Activated T-helper 1 cell treated with Interleukin-2 at 50 U/mL for 16 hours (primary cell): ENCODE results near the gene ANKRD27.
"Not testable (repeated sequence)": the region's sequence is repeated elsewhere in the genome, so short reads cannot be mapped to it uniquely, and the experiment has no call there.

Source experiments
- DNase-seq: peaks from one replicate; pipeline ENCODE4 v3.0.0-alpha.2; 2020; ENCODE audit warnings: low read depth

ANKRD27 gene

DNA sequence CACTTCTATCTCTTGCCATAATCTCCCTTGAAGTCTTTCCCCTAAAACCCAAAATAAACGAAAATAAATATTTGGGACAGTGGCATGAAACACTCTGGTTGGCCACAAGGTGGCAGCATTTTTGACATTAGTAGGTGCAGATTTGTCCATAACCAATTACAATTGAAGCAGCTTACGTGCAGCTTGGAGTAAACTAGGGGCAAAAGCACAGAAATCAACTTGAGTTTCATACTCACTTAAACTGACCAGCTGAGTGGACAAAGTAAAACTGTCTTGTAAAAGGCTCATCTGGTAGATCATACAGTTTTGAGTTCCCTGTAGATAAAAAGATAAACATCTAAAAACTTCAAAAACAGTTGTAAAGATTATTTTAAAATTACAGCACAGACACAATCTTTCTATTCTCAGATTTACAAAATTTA lies 75.2 kb downstream of the ANKRD27 start:
- no peak for DNase-seq

DNA sequence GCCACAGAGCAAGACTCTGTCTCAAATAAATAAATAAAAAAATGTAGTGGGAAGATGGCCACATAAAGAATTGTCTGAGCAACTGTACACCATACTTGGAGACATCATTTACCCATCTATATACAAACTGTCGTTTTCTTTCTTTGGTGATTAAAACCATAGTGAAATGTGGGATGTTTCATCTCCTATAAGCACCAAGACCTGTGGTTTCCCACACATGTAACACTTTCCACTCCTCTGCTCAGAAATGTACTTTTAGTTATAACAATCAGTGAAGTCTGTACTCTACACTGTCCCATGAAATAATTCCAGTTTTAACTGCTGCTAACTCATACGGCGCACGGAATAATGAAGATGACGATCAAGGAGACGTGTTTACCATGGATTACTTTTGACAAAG lies 75.7 kb downstream of the ANKRD27 start:
- no peak for DNase-seq

DNA sequence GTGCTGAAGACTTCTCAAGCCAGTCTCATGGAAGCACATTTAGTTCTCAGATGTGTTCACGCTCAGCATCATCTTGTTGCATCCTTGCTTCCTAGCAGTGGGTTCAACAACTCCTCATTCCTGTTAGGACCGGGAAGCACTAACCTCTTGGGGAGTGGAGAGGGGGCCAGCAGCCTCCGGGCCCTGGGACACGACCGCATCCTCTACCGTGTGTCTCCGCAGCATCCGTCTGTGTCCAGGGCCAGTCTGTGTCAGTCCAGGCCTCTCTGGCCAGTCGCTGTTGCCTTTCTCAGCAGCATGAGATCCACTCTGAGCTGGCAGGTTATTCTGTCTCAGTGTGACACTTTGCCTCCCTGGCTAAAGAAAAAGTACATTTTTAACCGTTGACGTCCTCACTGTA lies 77.0 kb downstream of the ANKRD27 start:
- no peak for DNase-seq

DNA sequence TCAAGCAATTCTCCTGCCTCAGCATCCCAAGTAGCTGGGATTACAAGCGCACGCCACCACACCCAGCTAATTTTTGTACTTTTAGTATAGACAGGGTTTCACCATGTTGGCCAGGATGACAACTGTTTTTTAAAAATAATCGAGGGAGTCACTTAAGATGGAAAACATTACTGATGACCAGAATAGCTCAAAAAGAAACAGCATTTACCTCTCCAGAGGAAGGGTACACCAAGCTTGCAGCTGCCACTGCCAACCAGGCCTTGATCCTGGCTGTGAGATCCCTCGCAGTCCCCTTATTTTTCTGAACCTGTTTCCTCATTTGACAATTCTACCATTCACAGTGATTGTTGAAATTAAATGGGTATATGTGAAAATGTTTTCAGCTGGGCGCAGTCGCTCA lies 79.5 kb downstream of the ANKRD27 start:
- no peak for DNase-seq

DNA sequence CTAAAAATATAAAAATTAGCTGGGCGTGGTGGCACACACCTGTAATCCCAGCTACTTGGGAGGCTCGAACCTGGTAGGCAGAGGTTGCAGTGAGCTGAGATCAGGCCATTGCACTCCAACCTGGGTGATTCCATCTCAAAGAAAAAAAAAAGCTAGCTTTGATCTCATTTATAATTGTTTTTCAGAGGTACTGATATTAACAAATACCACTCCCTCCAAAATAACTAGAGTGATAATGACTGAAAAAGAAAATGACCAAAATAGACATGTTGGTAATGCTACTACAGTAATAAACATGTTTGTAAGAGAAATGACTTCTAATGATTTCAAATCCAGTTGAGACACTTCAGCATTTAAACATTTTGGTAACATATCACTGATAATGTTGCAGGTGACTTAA lies 81.0 kb downstream of the ANKRD27 start:
- DNase-seq, result no peak

DNA sequence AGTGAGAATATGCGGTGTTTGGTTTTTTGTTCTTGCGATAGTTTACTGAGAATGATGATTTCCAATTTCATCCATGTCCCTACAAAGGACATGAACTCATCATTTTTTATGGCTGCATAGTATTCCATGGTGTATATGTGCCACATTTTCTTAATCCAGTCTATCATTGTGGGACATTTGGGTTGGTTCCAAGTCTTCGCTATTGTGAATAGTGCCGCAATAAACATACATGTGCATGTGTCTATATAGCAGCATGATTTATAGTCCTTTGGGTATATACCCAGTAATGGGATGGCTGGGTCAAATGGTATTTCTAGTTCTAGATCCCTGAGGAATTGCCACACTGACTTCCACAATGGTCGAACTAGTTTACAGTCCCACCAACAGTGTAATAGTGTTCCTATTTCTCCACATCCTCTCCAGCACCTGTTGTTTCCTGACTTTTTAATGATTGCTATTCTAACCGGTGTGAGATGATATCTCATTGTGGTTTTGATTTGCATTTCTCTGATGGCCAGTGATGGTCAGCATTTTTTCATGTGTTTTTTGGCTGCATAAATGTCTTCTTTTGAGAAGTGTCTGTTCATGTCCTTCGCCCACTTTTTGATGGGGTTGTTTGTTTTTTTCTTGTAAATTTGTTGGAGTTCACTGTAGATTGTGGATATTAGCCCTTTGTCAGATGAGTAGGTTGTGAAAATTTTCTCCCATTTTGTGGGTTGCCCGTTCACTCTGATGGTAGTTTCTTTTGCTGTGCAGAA lies 87.1 kb downstream of the ANKRD27 start:
- not testable (repeated sequence) for DNase-seq

DNA sequence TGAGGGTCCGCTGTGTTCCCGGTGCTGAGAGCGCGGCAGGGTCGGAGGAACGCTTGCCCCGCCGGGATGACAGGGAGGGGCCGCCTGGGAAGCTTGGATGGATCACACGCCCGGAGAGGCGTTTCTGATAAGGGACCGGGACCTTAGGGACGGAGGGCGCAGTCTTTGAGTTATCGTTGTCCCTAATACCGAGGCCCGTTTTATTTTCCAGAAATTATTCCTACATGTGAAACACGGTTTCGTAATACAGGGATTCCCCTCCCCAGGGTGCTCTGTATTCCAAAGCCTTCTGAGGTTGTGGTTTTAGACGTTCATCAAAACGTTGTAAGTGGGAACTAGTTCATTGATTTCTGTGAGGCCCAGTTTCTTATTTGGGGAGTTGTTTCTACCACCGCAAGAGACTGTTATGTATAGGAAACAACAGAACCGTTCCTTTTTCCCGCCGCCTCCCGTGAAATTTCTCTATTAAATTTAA lies 93.2 kb downstream of the ANKRD27 start:
- DNase-seq, result no peak

DNA sequence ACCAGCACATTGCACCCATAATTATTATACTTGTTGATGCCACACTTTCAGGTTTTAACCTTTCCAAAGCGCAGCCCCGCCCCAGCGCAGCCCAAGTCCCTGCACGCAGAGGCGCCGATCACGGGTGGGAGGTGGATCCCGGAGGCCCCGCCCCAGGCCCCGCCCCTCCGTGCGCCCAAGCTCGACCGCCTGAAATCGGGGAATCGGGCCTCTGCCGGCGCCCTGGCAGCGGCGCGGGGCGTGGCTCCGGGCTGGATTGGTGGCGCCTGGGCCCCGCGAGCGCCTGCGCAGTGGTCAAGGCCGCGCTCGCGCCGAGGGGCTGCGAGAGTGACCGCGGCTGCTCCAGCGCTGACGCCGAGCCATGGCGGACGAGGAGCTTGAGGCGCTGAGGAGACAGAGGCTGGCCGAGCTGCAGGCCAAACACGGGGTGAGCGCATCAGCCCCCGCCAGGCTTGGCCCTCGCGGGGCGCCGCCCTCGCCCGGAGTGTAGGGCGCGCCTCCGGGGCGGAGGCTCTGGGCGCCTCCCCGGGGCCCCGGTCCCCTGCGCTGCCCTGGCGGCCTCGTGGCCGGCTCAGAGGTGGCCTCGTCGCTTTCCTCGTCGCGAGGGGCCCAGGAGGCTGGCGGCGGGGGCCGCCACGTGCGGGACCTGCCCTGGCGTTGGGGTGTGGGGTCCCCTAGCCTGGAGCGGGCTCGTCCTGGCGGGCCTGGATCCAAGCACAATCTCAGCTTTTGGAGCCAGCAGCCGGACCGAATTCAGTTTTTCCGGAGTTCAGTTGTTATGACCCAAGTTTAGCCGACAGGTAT lies 93.9 kb downstream of the ANKRD27 start, which contains the start of gene PDCD5:
TSS of gene PDCD5 (plus strand) at position 290 of the 804 bp plus-strand sequence. CDS start at position 362, 72 bp downstream.
- peak; percentile 97 for DNase-seq

DNA sequence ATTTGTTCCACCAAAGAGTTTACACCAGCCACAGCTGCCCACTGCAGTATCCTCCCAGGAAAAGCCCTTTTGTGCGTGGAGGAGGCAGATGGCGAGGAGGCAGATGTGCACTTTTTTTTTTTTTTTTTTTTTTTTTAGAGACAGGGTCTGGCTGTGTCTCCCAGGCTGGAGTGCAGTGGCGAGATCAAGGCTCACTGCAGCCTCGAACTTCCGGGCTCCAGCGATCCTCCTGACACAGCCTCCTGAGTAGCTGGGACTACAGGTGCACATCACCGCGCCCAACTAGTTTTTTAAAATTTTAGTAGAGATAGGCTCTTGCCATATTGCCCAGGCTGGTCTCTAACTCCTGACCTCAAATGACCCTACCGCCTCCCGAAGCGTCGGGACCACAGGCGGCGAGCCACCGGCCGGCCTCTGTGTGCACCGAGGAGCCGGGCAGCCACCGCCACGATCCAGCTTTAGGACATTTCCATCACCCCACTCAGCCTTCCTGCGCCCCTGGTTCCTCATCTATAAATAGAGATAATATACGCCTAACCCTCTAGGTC lies 94.6 kb downstream of the ANKRD27 start:
- no peak for DNase-seq

DNA sequence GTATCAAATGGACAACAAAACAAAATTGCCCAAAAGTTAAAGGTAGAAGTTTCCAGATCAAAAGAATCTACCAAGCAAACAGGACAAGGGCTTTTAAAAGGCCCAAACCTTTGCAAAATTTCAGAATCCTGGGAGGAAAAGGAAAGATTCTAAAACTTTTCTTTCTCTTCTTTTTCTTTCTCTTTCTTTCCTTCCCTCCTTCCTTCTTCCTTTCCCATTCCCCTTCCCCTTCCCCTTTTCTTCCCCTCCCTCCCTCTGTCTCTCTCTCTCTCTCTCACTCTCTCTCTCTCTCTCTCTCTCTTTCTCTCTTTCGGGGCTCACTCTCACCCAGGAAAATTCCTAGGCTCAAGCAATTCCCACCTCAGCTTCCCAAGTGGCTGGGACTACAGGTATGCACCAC lies 98.2 kb downstream of the ANKRD27 start:
- no peak for DNase-seq

DNA sequence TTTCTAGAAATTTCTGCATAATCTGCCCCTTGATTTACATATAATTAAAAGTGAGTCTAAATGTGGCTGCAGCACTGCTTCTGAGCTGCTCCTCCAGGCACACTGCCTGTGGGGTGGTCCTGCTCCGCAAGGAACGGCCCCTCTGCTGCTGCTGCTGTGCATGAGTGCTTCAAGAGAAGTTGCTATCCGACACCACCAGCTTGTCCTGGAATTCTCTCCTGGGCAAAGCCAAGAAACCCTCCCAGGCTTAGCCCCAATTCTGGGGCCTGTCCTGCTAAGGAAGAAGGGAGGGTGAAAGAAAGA lies 101.5 kb downstream of the ANKRD27 start:
- DNase-seq, result no peak

DNA sequence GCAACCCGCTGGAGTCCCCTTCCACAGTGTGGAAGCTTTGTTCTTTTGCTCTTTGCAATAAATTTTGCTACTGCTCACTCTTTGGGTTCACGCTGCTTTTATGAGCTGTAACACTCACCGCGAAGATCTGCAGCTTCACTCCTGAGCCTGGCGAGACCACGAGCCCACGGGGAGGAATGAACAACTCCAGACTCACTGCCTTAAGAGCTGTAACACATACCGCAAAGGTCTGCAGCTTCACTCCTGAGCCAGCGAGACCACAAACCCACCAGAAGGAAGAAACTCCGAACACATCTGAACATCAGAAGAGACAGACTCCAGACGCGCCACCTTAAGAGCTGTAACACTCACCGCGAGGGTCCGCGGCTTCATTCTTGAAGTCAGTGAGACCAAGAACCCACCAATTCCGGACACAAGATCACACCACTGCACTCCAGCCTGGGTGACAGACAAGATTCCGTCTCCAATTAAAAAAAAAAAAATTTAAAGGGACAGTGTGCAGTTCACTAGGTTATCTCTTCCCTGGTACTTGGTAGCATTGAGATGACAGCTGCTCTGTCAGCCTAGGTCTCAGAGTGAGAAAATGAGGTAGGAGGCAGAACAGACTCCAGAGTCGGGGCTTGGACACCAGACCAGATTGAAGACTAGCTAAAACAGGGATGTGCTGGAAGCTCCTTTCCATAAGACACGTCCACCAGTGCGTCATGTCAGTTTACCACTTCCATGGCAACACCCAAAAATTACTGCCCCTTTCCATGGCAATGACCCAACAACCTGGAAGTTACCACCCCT lies 102.1 kb downstream of the ANKRD27 start:
- not testable (repeated sequence) for DNase-seq

DNA sequence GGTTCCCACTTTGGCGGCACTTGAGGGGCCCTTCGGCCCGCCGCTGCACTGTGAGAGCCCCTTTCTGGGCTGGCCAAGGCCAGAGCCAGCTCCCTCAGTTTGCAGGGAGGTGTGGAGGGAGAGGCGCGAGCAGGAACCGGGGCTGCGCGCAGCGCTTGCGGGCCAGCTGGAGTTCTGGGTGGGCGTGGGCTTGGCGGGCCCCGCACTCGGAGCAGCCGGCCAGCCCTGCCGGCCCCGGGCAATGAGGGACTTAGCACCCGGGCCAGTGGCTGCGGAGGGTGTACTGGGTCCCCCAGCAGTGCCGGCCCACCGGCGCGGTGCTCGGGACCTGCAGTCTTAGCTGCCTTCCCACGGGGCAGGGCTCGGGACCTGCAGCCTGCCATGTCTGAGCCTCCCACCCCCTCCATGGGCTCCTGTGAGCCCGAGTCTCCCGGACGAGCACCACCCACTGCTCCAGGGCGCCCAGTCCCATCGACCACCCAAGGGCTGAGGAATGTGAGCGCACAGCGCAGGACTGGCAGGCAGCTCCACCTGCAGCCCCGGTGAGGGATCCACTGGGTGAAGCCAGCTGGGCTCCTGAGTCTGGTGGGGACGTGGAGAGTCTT lies 103.4 kb downstream of the ANKRD27 start:
- not testable (repeated sequence) for DNase-seq

DNA sequence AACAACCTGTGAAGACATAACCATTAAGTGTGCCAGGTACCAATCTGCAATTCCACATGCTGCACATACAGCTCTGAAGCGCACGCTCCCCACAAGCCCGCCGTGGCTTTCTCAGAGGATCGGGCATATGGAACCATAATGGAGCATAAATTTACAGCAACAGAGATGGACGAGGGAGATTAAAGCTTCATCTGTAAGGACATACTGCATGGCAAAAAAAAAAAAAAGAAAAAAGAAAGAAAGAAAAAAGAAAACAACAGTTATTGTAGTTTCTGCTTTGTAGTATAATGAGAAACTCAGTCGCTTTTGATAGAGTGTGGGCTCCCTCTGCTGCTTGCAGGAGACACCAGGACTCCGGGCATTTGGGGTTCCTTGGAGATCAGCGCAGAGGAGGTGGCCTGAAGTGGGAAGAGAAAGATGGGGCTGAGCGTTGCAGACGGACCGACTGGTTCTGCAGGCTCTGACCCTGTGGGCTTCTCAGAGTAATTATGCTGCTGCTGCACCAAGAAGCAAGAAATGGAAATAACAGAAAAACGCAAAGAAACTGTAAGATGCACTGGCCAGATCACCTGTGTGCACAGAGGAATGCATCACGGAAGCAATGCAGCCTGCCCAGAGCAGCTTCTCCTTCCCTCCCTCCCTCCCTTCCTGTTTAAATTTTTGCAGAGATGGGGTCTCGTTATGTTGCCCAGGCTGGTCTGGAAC lies 104.7 kb downstream of the ANKRD27 start:
- peak; percentile 13 for DNase-seq

DNA sequence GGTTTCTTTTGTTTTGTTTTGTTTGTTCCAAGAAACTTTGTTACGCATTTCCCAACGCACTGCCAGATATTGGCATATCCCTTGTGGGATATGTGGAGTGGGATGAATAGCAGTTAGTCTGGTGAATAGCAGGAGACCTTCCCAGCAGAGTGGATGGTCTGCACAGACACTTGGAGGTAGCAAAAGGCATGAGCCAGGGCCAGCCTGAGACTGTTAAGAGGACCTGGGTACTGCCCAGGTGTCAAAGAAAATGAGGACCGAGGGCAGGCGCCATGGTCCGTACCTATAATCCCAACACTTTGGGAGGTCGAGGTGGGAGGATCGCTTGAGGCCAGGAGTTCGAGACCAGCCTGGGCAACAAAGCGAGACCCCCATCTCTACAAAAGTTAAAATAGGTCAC lies 107.5 kb downstream of the ANKRD27 start:
- no peak for DNase-seq

DNA sequence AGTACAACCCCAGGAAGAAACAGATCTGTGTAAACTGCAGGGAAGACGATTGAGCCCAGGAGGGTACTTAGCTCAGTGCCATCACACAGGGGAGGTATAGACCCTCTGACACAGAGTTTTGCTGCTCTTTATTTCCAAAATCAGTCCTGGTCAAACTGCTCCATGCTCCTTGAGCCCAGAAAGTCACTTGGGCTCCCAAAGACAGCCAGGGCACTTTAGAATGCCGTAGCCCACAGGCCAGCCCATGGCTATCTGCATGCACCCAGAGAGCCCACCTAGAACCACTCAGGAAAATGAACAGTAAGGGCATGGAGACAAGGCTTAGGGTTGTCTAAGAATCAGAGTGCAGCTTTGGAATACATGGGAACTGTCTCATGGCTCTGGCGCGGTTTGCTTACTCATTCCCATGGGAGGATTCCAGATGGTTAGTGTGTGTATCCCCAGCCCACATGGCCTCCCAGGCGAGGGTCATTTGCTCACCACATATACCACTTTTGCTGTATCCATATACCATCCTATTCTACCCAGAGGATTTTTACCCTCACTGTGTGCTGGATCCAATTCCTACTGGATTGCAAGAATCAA lies 108.6 kb downstream of the ANKRD27 start:
- DNase-seq, result no peak

DNA sequence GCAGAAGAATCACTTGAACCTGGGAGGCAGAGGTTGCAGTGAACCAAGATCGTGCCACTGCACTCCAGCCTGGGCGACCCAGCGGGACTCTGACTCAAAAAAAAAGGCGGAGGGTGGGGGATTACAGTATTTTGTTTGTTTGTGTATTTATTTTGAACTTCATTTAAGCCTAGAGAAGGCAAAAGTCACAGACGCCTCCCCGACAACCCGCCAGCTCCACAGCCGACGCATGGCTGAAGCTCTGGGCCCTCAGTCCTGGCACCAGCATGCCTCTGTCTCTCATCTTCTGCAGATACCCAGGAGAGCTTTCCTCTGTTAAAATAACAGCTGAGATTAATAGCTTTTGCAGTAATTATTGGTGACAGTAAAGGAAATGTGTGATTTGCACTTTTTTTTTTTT lies 111.2 kb downstream of the ANKRD27 start:
- DNase-seq, result no peak

DNA sequence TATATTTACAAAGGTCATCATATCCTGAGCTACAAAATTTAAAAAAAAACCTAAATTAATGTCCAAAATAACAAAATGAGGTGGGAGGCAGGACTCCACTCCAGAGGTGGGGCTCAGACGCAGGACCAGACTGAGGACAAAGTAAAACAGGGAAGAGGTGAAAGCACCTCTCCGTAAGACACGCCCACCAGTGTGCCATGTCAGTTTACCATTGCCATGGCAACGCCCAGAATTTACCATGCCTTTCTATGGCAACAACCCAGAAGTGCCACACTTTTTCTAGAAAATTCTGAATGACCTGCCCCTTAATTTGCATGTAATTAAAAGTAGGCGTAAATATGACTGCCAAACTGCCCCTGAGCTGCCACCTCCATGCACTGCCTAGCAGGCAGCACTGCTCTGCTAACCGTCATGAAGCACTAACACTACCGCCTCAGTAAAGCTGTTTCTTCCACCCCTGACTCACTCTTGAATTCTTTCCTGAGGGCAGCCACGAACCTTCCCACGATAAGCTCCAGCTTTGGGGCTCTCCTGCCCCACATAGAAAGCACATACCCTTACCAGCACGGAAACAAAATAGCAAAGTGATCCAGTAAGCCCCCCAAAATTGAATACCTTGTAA lies 116.3 kb downstream of the ANKRD27 start:
- no peak for DNase-seq

DNA sequence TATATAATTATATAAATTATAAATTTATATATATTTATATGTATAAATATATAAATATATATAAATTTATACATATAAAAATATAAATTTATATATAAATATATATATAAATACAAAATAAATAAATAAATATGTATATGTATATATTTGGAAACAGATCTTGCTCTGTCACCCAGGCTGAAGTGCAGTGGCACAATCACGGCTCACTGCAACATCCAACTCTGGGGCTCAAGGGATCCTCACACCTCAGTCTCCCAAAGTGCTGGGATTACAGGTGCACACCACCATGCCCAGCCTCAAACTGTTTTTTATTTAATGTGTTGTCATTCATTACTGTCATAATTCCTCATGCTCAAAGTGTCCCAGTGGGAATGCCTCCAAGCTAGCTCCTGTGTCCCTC lies 119.2 kb downstream of the ANKRD27 start:
- DNase-seq, result no peak

DNA sequence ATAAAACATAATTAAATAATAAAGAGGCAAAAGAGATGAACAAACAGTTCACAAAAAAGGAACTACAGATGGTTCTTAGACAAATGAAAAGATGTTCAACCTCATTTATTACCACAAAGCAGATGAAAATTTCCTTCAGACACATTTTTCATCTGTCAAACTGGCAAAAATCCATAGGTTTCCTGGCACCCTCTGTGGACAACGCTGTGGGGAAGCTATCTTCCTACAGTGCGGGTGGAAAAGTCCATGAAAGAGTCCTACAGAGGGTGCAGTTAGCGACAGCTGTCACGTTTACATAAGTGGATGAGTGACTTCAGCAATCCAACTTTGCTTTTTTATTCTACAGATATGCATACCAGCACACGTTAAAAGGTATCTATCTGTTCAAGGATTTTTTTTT lies 124.3 kb downstream of the ANKRD27 start:
- DNase-seq, result no peak
